ENCODE results near the gene SLC35A4. TPM values are rescaled to one million over a fixed set of nuclear protein-coding genes. Genes with fewer than 3 reads are reported as not detected.
A peak's percentile ranks its signal among the peaks of the same experiment; 100 is the strongest.
"Not testable (repeated sequence)": the region's sequence is repeated elsewhere in the genome, so short reads cannot be mapped to it uniquely, and the experiment has no call there.

Gene SLC35A4
- total RNA-seq, 4 donors from 2014 or later = 41.4 to 56.9 (median 52.6) TPM

DNA sequence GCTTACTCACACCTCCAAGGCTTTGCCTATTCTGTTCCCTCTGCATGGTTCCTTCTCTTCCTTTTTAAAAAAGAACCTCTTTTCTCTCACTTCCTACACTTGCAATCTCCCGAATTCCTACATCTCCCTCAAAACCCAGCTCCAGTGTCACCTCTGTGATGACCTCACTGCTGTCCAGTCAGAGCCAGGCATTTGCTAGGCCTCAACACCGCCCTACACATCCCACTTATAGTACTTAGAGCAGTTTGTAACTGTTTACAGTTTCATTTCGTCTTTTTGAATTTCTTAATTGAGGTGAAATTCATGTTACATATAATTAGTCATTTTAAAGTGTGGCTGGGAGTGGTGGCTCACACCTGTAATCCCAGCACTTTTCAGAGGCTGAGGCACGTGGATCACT is 37.5 kb downstream of the SLC35A4 start:
- DNase-seq = no peak
- no peaks in the 10 kb centered on the region for H3K9me3 ChIP-seq
- H3K27me3 ChIP-seq = no peaks in the 10 kb centered on the region
- H3K4me3 ChIP-seq = no peak overlapping the region
- H3K4me1 ChIP-seq = no peaks in the 10 kb centered on the region
- H3K27ac ChIP-seq = peak overlapping the region; percentile 7 to 58 (median 35)
- TF ChIP-seq, protein P1, sequence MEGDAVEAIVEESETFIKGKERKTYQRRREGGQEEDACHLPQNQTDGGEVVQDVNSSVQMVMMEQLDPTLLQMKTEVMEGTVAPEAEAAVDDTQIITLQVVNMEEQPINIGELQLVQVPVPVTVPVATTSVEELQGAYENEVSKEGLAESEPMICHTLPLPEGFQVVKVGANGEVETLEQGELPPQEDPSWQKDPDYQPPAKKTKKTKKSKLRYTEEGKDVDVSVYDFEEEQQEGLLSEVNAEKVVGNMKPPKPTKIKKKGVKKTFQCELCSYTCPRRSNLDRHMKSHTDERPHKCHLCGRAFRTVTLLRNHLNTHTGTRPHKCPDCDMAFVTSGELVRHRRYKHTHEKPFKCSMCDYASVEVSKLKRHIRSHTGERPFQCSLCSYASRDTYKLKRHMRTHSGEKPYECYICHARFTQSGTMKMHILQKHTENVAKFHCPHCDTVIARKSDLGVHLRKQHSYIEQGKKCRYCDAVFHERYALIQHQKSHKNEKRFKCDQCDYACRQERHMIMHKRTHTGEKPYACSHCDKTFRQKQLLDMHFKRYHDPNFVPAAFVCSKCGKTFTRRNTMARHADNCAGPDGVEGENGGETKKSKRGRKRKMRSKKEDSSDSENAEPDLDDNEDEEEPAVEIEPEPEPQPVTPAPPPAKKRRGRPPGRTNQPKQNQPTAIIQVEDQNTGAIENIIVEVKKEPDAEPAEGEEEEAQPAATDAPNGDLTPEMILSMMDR (IDR thresholded peaks at IDR 0.05) = no peak
- TF ChIP-seq POLR2A (IDR thresholded peaks at IDR 0.05) = no peak
- H3K36me3 ChIP-seq = no peaks in the 10 kb centered on the region
- 69 to 70% methylated on average over 4 of the region's 4 CpGs for WGBS, 2 donors
- intact Hi-C loops (cut with DNase I) = no loop called here

DNA sequence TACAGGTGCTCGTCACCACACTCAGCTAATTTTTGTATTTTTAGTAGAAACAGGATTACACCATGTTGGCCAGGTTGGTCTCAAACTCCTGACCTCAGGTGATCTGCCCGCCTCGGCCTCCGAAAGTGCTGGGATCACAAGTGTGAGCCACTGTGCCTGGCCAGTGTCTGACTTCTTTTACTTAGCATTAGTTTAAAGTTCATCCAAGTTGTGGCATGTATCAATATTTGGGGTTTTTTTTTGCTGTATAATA is 38.7 kb downstream of the SLC35A4 start:
- DNase-seq; H3K36me3 ChIP-seq; H3K4me1 ChIP-seq; H3K27me3 ChIP-seq; H3K4me3 ChIP-seq; H3K9me3 ChIP-seq; intact Hi-C loops (cut with DNase I): not testable (repeated sequence)
- 89 to 93% methylated on average over 4 of the region's 4 CpGs for WGBS, 2 donors
- H3K27ac ChIP-seq = peak overlapping the region in 1 of 4 donors; percentile 7

DNA sequence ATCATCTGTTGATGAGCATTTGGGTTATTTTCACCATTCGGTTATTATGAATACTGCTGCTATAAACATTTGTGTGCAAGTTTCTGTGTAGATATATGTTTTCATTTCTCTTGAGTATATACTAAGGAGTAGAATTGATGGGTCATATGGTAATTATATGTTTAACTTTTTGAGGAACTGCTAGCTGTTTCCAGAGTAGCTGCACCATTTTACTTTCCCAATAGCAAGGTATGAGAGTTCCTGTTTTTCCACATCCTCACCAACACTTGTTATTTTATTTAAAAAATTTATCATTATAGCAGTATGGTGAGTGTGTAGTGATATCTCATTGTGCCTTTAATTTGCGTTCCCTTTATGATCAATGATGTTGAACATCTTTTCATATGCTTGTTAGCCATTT is 39.1 kb downstream of the SLC35A4 start:
- Histone ChIP-seq H3K4me3 (no peak overlapping the region), H3K4me1 (peaks cover 0 to 3% (median 0%) of the 10 kb centered on the region in 3 donors), H3K9me3 (no peaks in the 10 kb centered on the region), H3K27ac (peak overlapping the region in 1 of 4 donors; percentile 7), H3K27me3 (no peaks in the 10 kb centered on the region), H3K36me3 (no peaks in the 10 kb centered on the region)
- intact Hi-C loops (cut with DNase I) = no loop called here
- WGBS, 2 donors = 80 to 89% methylated on average over 2 of the region's 2 CpGs
- no peak for DNase-seq
- no peak for TF ChIP-seq POLR2A (IDR thresholded peaks at IDR 0.05)
- TF ChIP-seq, protein P1 (IDR thresholded peaks at IDR 0.05) = no peak

- Histone ChIP-seq H3K4me3 (no peak overlapping the region), H3K4me1 (peaks cover 0 to 17% (median 6%) of the 10 kb centered on the region in 3 donors), H3K9me3 (no peaks in the 10 kb centered on the region), H3K27me3 (no peaks in the 10 kb centered on the region), H3K27ac (no peak overlapping the region), H3K36me3 (no peaks in the 10 kb centered on the region)
- intact Hi-C loops (cut with DNase I) = no loop called here
- 70 to 88% methylated on average over 3 of the region's 3 CpGs for WGBS, 2 donors
- no peak for DNase-seq
- TF ChIP-seq, protein P1 (IDR thresholded peaks at IDR 0.05) = no peak
- no peak for TF ChIP-seq POLR2A (IDR thresholded peaks at IDR 0.05)
Measured at GRCh38 chr5:140605879-140606278, 41.3 kb downstream of the SLC35A4 start.

DNA sequence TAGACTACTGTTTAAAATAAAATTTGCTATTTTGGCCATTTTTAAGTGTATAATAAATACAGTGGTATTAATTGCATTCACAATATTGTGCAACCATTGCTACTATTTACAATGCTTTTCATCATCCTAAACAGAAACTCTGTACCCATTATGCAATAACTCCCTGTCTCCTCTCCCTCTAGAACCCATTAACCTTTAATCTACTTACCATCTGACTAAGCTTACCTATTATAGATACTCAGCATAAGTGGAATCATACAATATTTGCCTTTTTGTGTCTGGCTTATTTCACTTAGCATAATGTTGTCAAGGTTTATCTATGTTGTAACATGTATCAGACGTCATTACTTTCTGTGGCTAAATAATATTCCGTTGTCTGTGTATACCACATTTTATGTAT is 42.4 kb downstream of the SLC35A4 start:
- TF ChIP-seq, protein P1 (IDR thresholded peaks at IDR 0.05) = no peak
- TF ChIP-seq POLR2A (IDR thresholded peaks at IDR 0.05) = no peak
- no peak overlapping the region for H3K4me3 ChIP-seq
- H3K27me3 ChIP-seq = no peaks in the 10 kb centered on the region
- WGBS, 2 donors = 66 to 77% methylated on average over 2 of the region's 2 CpGs
- no peak overlapping the region for H3K27ac ChIP-seq
- DNase-seq = no peak
- H3K4me1 ChIP-seq = peaks cover 0 to 17% (median 6%) of the 10 kb centered on the region in 3 donors
- intact Hi-C loops (cut with DNase I) = no loop called here
- H3K9me3 ChIP-seq = no peaks in the 10 kb centered on the region
- H3K36me3 ChIP-seq = no peaks in the 10 kb centered on the region

DNA sequence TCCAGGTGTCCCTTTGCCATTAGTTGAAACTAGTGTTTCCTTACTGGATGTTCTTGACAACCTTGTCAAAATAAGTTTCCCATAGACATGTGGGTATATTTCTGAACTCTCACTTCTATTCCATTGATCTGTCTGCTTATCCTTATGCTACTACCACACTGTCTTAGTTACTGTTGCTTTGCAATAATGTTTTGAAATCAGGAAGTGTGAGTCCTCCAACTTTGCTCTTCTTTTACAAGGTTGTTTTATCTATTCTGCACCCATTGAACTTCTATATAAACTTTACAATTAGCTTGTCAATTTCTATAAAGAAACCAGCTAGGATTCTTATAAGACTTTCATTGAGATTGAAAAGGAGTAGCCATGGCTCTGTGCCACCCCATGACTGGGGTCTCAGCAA is 44.1 kb downstream of the SLC35A4 start:
- Histone ChIP-seq H3K27ac (peak overlapping the region in 3 of 4 donors; percentile 11 to 78 (median 54)), H3K27me3 (no peaks in the 10 kb centered on the region), H3K9me3 (no peaks in the 10 kb centered on the region), H3K4me3 (no peak overlapping the region), H3K36me3 (no peaks in the 10 kb centered on the region), H3K4me1 (peaks cover 0 to 17% (median 6%) of the 10 kb centered on the region in 3 donors)
- intact Hi-C loops (cut with DNase I) = no loop called here
- DNase-seq = no peak
- no peak for TF ChIP-seq POLR2A (IDR thresholded peaks at IDR 0.05)
- TF ChIP-seq, protein P1 (IDR thresholded peaks at IDR 0.05) = no peak

All from esophagus squamous epithelium (tissue), 5 donors.